Measurements from ENCODE around the gene SCRG1.

Gene SCRG1

DNA sequence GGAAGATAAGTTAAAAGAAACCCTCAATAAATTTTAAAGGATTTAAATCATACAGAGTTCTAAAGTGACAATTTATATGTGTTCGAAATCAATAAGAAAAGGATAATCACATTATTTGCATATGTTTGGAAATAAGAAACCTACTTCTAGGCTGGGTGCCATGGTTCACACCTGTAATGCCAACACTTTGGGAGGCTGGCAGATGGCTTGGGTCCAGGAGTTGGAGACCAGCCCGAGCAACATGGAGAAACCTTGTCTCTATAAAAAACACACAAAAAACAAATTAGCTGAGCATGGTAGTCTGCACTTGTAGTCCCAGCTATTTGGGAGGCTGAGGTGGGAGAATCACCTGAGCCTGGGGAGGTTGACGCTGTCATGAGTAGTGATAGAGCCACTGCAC, 36.2 kb downstream of the SCRG1 start:
- no peak for DNase-seq (ENCODE audit: low spot score)

DNA sequence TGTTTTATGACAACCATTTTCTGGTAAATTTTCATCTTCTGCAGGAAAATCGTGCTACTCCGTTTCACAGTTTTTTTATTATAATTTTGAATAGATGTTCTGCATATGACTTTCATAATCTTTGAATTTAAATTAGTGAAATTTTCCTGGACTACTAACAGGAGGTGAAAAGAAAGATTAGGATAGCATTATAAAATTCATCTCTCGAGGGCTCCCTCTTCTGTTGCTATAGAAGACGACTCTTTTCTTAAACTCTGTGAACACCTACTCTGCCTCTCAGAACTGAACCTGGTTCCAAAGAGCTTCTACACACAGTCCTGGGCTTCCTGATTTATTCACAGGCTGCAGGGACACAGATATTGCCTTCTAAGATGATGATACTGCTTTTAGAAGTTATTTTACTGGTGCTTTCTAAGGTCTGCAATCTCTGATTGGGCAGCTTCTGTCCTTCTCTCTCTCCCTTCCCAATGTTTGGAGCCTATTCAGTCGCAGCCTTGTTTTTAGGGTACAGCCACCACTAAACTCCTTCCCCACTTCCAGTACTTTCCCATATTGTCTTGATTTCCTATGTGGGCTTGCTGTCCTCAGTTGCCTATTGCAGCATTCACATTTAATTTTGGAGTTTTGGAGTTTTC, 38.2 kb downstream of the SCRG1 start:
- DNase-seq (ENCODE audit: low spot score): peak; percentile 12

DNA sequence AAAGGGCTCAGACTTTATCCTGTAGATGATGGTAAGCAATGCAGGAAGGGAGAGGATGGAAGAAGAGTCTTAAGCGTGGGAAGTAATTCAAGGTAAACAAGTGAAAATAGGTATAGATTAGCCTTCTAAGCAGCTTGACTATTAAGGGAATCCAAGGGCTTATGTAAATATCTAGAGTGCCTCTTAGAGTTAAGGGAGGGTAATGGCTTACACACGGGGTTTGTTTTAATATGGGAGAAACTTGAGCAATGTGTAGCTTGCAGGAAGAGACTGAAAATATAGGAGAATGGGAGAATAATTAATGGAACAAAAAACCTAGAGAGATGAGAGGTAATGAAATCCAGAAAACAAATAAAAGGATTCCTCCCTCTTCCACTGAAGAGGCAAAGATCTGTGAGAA, 41.0 kb downstream of the SCRG1 start:
- DNase-seq (ENCODE audit: low spot score): no peak

DNA sequence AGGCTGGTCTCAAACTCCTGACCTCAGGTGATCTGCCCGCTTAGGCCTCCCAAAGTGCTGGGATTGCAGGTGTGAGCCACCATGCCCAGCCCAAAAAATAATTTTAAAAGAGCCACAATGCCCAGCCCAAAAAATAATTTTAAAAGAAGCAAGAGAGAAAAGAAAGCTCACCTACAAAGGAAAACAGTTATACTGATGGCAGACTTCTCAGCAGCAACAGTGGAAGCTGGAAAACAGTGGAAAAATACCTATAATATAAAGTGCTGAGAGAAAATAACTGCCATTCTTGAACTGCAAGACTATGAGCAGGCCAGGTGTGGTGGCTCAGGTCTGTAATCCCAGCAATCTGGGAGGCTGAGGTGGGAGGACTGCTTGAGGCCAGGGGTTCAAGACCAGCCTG, 51.4 kb downstream of the SCRG1 start:
- DNase-seq (ENCODE audit: low spot score): no peak

DNA sequence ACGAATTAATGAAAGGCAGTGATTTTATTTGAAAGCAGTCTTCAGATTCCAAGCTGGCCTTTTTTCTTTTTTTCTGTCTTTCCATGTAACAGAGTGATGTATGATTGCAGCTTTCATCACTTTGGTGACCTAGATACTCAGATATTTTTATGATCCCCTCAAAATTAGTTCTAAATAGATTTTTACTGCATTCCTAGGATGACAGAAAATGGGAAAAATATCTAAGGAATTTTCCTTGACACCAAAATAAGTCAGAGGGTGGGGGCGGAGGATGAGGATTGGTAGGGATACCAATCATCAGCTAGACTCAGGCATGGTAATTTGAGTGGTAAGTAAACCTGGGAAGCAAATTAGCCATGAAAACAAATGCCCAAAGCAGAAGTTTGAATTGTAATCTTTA, 52.8 kb downstream of the SCRG1 start:
- peak; percentile 15 for DNase-seq (ENCODE audit: low spot score)

DNA sequence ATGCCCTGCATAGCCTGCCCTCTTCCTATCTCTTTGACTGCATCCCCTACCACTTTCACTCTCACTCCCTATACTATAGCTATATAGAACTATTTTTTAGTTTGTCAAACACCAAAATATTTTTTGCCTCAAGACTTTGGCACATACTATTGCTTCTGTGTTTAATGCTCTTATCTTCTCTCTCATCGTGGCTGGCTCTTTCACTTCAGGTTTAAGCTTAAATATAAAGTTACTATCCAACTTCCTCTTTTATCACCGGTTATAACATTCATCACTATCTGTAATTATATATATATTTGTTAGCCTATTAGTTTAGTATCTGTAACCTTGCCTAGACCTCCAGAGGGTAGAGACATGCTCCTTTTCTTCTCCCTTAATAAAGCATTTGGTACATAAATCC, 53.3 kb downstream of the SCRG1 start:
- no peak for DNase-seq (ENCODE audit: low spot score)

DNA sequence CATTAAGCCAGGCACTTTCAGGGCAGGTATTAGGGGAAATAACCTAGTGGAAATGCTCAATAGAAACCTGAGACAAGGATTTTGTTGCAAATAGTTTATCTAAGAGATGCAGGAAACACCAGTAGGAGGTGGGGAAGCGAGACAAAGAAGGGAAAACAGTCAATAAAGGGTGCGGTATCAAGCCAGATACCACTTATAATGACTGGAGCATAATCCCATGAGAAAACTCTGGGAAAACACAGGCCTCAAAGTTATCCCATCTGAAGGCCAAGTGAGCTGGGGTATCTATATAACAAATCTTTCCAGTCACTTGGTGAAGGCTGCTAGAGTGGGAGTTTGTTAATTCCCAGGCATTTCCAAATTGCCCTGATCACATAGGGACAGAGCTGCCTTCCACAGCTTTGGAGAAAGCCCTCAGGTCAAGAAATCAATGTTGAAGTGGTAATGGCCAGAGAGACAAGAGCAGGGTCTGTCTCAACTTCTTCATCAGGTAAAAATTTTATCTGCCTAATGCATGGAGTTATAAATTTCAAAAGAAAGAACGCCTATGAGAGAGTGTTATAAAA, 55.0 kb downstream of the SCRG1 start:
- no peak for DNase-seq (ENCODE audit: low spot score)

DNA sequence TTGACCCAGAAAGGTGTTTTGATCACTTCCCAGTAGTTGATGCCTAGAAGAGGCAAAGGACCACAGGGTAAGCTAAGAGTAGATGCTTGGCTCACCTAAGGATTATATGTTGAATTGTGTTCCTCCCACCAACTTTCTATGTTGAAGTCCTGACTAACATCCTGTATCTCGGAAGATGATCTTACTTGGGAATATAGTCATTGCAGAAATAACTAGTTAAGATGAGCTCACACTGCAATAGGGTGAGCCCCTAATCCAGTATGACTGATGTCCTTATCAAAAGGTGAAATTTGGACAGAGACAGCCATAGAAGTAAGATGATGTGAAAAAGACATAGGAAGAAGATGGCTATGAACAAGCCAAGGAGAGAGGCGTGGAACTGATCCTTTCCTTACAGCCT, 61.5 kb downstream of the SCRG1 start:
- no peak for DNase-seq (ENCODE audit: low spot score)

DNA sequence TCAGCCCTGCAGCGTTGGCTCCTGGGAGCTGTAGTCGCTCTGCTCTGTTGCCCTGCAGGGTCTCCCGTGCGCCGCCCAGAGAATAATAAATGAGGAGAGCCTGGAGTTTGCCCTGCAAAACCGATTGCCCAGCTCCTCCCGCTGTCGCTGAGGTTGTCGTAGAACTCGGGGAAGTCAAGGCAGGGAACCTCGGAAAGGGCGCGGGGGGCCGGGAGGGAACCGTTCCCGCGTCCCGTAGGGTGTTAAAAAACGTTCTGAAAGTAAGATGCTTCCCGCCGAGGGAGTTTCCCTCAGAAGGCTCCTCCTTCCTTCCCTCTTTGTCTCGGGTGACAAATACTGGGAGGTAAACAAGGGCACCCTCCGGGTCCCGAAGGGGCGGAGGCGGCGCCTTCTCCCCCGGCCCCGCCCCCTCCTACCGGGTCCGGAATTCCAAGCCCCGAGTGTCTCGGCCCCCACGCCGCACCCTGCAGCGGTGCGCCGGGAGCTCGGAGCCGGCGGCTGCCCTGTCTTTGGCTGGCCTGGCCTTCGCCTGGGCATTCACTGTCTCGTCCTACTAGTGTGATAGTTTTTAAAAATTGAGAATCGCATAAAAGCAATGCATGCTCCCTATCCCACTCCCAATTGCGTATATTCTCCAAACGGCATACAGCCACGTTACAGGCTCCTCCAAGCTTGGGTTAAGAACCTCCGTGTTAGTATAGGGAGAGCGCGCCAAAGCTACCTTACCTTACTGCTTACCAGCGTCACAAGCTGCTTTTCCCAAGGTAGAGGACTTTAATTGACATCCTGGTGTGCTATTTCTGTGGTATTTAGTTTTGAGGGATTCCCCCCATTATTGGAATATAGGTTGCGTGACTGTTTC, 63.8 kb downstream of the SCRG1 start:
- peak; percentile 83 for DNase-seq (ENCODE audit: low spot score)
